Epithelial cell of esophagus (primary cell): ENCODE measurements around the gene TUG1.

Experiments
- DNase-seq: peaks from one replicate; pipeline ENCODE4 v3.0.0; 2010; ENCODE audit warnings: low read depth
- H3K4me3 ChIP-seq: 2 replicates; pipeline ENCODE4 v1.5.1; 2011; ENCODE audit warnings: mild to moderate bottlenecking, low read length, control low read depth
- CTCF ChIP-seq: IDR thresholded peaks from 2 replicates; pipeline ENCODE4 v1.5.1; 2011; ENCODE audit warnings: low read depth, mild to moderate bottlenecking, low read length, control low read depth, inconsistent platforms; ENCODE audit not compliant: insufficient read depth; ENCODE audit errors: missing control alignments

The TUG1 gene

GRCh38 chr22:30968924-30969531, at the start of gene TUG1:
Gene TUG1 (plus strand): TSS chr22:30969265.
- peak within 1 kb of the TSS; percentile 82 for H3K4me3 ChIP-seq
- no peak for TF ChIP-seq CTCF
- peak; percentile 99 for DNase-seq

- no peak for TF ChIP-seq CTCF
- H3K4me3 ChIP-seq = no peak overlapping the region
- DNase-seq = no peak
Observed at GRCh38 chr22:30919973-30920372, 49.1 kb upstream of the TUG1 start.

- peak; percentile 63 for DNase-seq
- peak; percentile 91 for TF ChIP-seq CTCF
- no peak overlapping the region for H3K4me3 ChIP-seq
Observed at GRCh38 chr22:30920407-30920806, 48.7 kb upstream of the TUG1 start.

- TF ChIP-seq CTCF = peak; percentile 3
- H3K4me3 ChIP-seq = peak overlapping the region; percentile 34
- DNase-seq = peak; percentile 57
Observed at GRCh38 chr22:30921108-30921507, 48.0 kb upstream of the TUG1 start.

GRCh38 chr22:30922151-30922611, 46.9 kb upstream of the TUG1 start:
- TF ChIP-seq CTCF = no peak
- DNase-seq = peak; percentile 40
- H3K4me3 ChIP-seq = peak overlapping the region; percentile 34

- no peak overlapping the region for H3K4me3 ChIP-seq
- DNase-seq = no peak
- TF ChIP-seq CTCF = no peak
Observed at GRCh38 chr22:30923168-30923900, 45.7 kb upstream of the TUG1 start.
